Muscle of arm (tissue), 12 donors: ENCODE data around the gene EIF4G1. TPM values are rescaled to one million over a fixed set of nuclear protein-coding genes. Genes with fewer than 3 reads are reported as not detected.

Source experiments
- DNase-seq: peaks from one replicate; pipeline ENCODE4 v3.0.0-alpha.2; 2013
- polyA plus RNA-seq, 12 donors: library from polyadenylated mRNA; unstranded; fragments of 120-200 nt; gene quantifications; one replicate each; pipeline ENCODE4 v1.2.1, GENCODE V29; 2013; ENCODE audit not compliant: insufficient read length in 12 of 12

Gene EIF4G1
- polyA plus RNA-seq, 12 donors: 140 to 297 (median 177) TPM; not detected in 1

DNA sequence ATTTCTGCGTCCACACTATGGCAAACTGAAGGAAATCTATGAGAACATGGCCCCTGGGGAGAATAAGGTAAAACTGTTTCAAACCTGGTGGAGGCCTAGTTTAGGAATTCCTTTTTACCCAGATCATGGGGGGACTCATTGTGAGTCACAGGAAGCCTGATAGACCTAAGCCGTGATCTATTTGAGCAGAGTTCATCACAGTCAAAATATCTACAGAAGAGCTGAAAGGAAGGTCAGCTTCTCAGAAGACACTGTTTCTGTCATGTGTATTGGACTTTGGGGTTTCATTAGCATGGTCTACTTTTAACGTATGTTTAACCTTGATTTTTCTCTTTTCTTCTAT, 14.1 kb upstream of the EIF4G1 start:
- DNase-seq: no peak

DNA sequence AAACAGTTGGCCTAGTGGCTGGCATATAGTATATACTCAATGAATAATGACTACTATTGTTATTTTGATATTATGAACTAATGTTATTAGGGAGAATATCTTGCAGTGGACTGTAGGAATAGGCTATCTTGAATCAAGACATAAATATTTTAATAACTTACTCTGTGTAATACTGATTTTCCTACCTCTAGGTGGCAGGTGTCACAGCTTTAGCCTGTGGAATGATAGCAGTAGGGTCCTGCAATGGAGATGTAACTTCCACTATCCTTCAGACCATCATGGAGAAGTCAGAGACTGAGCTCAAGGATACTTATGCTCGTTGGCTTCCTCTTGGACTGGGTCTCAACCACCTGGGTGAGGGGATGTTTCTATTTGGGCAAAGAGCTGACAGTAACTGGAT, 8.8 kb upstream of the EIF4G1 start:
- no peak for DNase-seq

DNA sequence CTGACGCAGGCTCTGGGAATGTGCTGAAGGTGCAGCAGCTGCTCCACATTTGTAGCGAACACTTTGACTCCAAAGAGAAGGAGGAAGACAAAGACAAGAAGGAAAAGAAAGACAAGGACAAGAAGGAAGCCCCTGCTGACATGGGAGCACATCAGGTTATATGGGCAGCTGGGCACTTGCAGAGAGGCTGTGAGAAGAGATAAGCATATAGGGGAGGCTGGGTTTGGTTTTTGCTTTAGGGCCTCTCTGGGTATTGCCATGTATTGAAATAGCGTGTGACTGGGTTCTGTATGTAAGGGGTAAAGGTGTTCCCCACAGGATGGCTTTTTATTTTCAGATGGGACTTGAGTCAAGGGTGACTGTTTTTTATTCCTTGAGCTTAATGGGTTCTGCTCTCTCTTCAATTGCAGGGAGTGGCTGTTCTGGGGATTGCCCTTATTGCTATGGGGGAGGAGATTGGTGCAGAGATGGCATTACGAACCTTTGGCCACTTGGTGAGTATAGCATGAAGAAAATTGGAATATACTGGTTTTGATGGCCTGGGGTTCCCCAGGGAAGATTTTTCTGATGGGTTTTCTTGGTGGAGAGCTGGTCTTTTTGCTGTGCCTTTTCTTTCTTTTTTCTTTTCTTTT, 7.9 kb upstream of the EIF4G1 start:
- no peak for DNase-seq

- DNase-seq: no peak
Observed at GRCh38 chr3:184307915-184308314, 6.5 kb upstream of the EIF4G1 start.

GRCh38 chr3:184308744-184309143, 5.7 kb upstream of the EIF4G1 start:
- no peak for DNase-seq

- DNase-seq: no peak
Observed at GRCh38 chr3:184311633-184312032, 2.8 kb upstream of the EIF4G1 start.

DNA sequence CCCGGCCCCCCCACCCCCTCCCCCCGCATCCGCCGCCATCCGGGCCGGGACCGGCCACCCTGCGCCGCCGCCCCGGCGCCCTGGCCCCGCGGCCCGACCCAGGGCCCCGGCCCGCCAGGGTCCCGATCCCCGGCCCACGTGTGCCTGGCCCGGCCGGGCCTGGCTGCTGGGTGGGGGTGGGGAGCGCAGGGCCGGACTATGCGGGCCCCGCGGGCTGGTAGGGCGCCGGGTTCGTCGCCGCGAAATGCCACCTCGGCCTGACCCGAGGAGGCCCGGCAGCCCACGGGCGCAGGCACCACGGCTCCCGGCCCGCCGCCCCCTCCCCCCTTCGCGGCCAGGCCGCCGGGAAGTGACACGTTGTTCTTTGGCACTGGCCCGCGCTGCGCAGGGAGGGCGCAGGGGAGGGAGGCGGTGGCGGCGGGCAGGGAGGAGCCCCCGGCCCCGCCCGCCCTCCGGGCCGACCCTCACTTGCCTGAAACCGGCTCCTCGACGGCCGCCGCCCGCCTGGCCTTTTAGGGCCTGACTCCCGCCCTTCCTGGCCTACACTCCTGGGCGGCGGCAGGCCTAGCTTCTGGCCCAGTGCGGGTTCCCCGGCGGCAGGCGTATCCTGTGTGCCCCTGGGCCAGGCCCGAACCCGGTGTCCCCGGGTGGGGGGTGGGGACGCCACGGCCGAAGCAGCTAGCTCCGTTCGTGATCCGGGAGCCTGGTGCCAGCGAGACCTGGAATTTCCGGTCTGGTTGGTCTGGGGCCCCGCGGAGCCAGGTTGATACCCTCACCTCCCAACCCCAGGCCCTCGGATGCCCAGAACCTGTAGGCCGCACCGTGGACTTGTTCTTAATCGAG, 515 bp downstream of the EIF4G1 start:
- DNase-seq: peak; percentile 85

DNA sequence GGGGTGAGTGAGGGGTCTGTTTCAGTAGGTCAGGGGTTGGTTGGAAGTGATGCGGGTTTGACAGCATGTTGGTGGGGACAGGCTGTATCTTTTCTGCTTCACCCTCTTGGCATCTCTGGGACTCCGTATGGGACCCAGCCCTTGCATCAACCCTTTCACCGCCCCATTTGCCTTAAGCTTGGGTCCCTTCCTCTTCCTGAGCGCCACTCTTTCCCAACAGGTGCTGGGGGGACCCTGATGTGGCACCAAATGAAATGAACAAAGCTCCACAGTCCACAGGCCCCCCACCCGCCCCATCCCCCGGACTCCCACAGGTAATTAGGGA, 1.1 kb downstream of the EIF4G1 start:
- no peak for DNase-seq

DNA sequence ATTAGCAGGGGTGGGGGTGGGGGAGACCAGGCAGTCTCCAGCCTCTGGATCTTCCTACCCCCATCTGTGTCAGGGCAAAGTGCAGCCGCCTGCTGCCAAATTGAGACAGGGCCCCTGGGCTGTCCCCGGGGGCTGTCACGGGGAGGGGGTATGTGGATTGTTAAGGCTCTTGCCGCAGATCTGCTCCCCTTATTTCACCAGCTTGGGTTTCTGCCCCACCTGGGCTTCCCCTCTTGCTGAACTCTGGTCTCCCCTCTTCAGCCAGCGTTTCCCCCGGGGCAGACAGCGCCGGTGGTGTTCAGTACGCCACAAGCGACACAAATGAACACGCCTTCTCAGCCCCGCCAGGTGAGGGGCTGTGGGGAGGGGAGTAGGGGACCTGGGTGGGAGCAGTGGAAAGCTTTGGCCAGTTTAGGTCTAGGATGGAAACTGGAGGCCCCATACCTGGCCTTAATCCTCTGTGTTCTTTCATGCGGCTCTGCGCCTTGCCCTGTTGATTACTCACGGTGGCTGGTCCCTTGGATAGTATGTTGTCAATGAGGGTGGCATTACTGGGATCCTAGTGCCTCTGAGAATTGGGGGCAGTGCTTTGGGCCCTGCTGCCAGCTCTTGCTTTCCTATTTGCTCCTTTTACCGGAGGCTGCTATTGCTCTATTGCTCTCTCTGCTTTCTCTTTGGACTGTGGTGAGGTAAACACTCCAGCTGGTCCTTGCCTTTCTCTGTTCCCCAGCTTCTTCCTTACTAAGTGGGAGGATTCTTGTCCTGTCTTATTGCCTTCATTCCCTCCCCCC, 1.7 kb downstream of the EIF4G1 start:
- no peak for DNase-seq

GRCh38 chr3:184316792-184317191, 2.4 kb downstream of the EIF4G1 start:
- no peak for DNase-seq

GRCh38 chr3:184317201-184317600, 2.8 kb downstream of the EIF4G1 start:
- no peak for DNase-seq

GRCh38 chr3:184320104-184320445, 5.7 kb downstream of the EIF4G1 start:
- peak; percentile 86 for DNase-seq

GRCh38 chr3:184321666-184322065, 7.3 kb downstream of the EIF4G1 start:
- DNase-seq: no peak

GRCh38 chr3:184322731-184323487, 8.5 kb downstream of the EIF4G1 start:
- no peak for DNase-seq

GRCh38 chr3:184323696-184324095, 9.3 kb downstream of the EIF4G1 start:
- no peak for DNase-seq

DNA sequence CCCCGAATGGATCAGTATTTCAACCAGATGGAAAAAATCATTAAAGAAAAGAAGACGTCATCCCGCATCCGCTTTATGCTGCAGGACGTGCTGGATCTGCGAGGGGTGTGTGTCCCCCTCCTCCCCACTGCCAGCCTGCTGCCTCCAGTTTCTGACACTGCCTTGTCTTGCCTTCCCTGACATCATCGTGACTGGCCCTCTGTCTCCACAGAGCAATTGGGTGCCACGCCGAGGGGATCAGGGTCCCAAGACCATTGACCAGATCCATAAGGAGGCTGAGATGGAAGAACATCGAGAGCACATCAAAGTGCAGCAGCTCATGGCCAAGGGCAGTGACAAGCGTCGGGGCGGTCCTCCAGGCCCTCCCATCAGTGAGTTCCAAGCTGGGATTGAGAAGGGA, 10.9 kb downstream of the EIF4G1 start:
- no peak for DNase-seq

GRCh38 chr3:184325715-184326369, 11.4 kb downstream of the EIF4G1 start:
- no peak for DNase-seq

GRCh38 chr3:184327171-184327570, 12.8 kb downstream of the EIF4G1 start:
- no peak for DNase-seq

- DNase-seq: no peak
Observed at GRCh38 chr3:184328516-184328915, 14.1 kb downstream of the EIF4G1 start.

DNA sequence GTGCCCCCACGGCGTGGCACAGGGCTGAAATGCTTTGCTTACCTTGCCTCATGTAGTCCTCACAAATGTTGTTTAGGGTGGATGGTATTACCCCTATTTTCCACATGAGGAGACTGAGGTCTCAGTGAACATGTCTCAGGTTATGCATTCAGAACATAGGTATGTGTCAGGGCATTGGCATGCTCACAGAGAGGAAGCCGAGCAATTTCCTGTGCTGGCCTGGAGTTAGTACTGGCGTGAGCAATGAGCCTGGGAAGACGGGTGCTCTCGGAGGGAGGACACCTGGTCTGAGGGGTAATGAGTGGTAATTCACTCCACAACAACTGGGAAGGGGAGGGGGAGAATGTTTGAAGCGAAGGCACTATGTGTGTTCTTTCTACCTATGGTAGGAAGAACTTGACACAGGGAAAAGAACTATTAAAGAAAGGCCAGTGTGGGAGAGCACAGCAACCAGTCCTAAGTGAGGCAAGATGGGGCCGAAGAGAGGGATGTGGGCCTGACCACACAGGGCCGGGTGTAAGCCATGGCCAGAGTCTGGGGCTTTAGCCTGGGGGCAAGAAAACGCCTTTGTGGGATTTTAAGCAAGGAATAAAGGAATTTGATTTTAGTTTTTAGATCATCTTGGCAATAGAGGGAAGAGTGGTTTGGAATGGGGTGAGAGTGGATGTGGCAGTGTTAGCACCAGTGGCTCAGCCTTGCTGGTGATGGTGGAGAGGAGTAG, 18.1 kb downstream of the EIF4G1 start:
- no peak for DNase-seq

GRCh38 chr3:184333190-184333589, 18.8 kb downstream of the EIF4G1 start:
- no peak for DNase-seq
